IMR-90 (cell line): ENCODE measurements around the gene PDE4B. TPM values are rescaled to one million over a fixed set of nuclear protein-coding genes. Genes with fewer than 3 reads are reported as not detected.

Experiments
- ATAC-seq: fragments of 200-7000 bp; cut with Tn5 transposase; 2 replicates; pipeline ENCODE4 v1.9.1; 2020; ENCODE audit warnings: low read depth, mild to moderate bottlenecking, moderate library complexity
- BruUV-seq: library from RNA; stranded (reverse); fragments of 400-500 nt; replicated peaks from 2 replicates; lab custom pipeline; 2021; lab: Mats Ljungman, UMichigan
- CTCF ChIA-PET: fragments of 300-600 bp; formaldehyde crosslinking; extraction: SDS; loops from one replicate; lab custom pipeline; 2021; ENCODE audit warnings: antibody characterized with exemption; lab: Yijun Ruan, JAX
- POLR2A ChIA-PET: fragments of 300-600 bp; sonication (Branson Sonifier 250); formaldehyde crosslinking; loops from one replicate; lab custom pipeline; 2022; ENCODE audit warnings: antibody characterized with exemption; ENCODE audit not compliant: unreplicated experiment; lab: Charles Lee
- DNase-seq: peaks from one replicate; pipeline ENCODE4 v3.0.0; 2013
- H2AFZ ChIP-seq: replicated peaks from 2 replicates; pipeline ENCODE3; 2013; ENCODE audit warnings: low read length, mild to moderate bottlenecking; ENCODE audit not compliant: poor library complexity
- H2AK5ac ChIP-seq: 2 replicates; pipeline ENCODE4 v1.6.1; 2013; ENCODE audit warnings: low read depth, low read length, inconsistent platforms
- H2AK9ac ChIP-seq: replicated peaks from 2 replicates; pipeline ENCODE3; 2013; ENCODE audit warnings: mild to moderate bottlenecking, low read depth, low read length, moderate library complexity; ENCODE audit not compliant: poor library complexity
- H2BK120ac ChIP-seq: 2 replicates; pipeline ENCODE4 v1.6.1; 2013; ENCODE audit warnings: low read depth, low read length, inconsistent platforms
- H2BK15ac ChIP-seq: 3 replicates; pipeline ENCODE4 v1.6.1; 2013; ENCODE audit warnings: low read depth, low read length, inconsistent platforms
- H2BK20ac ChIP-seq: 2 replicates; pipeline ENCODE4 v1.6.1; 2013; ENCODE audit warnings: low read depth, mild to moderate bottlenecking, inconsistent platforms, low read length, moderate library complexity
- H2BK5ac ChIP-seq: 2 replicates; pipeline ENCODE4 v1.6.1; 2013; ENCODE audit warnings: mild to moderate bottlenecking, low read depth, low read length, inconsistent platforms; ENCODE audit not compliant: poor library complexity, severe bottlenecking
- H3K14ac ChIP-seq: replicated peaks from 2 replicates; pipeline ENCODE4 v1.6.1; 2013; ENCODE audit warnings: low read depth, low read length, inconsistent platforms
- H3K18ac ChIP-seq: 2 replicates; pipeline ENCODE4 v1.6.1; 2013; ENCODE audit warnings: low read depth, low read length, control low read depth
- H3K23ac ChIP-seq: 2 replicates; pipeline ENCODE4 v1.6.1; 2013; ENCODE audit warnings: low read depth, low read length, inconsistent platforms
- H3K27ac ChIP-seq: 2 replicates; pipeline ENCODE4 v1.5.1; 2013; ENCODE audit warnings: mild to moderate bottlenecking, control low read depth, low read length; ENCODE audit not compliant: insufficient read depth
- H3K27me3 ChIP-seq: 2 replicates; pipeline ENCODE4 v1.6.1; 2013; ENCODE audit warnings: low read length; ENCODE audit not compliant: control insufficient read depth, insufficient read depth
- H3K36me3 ChIP-seq: 2 replicates; pipeline ENCODE4 v1.6.1; 2013; ENCODE audit warnings: low read length, mixed read lengths; ENCODE audit not compliant: control insufficient read depth, insufficient read depth
- H3K4ac ChIP-seq: 2 replicates; pipeline ENCODE4 v1.6.1; 2013; ENCODE audit warnings: low read depth, low read length, inconsistent platforms
- H3K4me1 ChIP-seq: 2 replicates; pipeline ENCODE4 v1.6.1; 2013; ENCODE audit warnings: low read length, mixed read lengths; ENCODE audit not compliant: control insufficient read depth, insufficient read depth
- H3K4me2 ChIP-seq: 2 replicates; pipeline ENCODE4 v1.6.1; 2013; ENCODE audit warnings: low read depth, mild to moderate bottlenecking, control low read depth, low read length, moderate library complexity
- H3K4me3 ChIP-seq: 2 replicates; pipeline ENCODE4 v1.5.1; 2013; ENCODE audit warnings: low read depth, mild to moderate bottlenecking, control low read depth, low read length, moderate library complexity; ENCODE audit not compliant: insufficient read depth
- H3K56ac ChIP-seq: 2 replicates; pipeline ENCODE4 v1.6.1; 2013; ENCODE audit warnings: low read length, inconsistent platforms; ENCODE audit not compliant: insufficient read depth; ENCODE audit errors: extremely low read depth
- H3K79me1 ChIP-seq, 2 experiments: 2 replicates each; pipeline ENCODE4 v1.6.1; 2013; ENCODE audit warnings: low read length in 2 of 2, inconsistent platforms in 1 of 2, low read depth in 1 of 2
- H3K9ac ChIP-seq: 2 replicates; pipeline ENCODE4 v1.6.1; 2013; ENCODE audit warnings: low read depth, low read length, control low read depth
- H3K9me1 ChIP-seq: 2 replicates; pipeline ENCODE4 v1.6.1; 2013; ENCODE audit warnings: low read length, inconsistent platforms; ENCODE audit not compliant: insufficient read depth
- H3K9me3 ChIP-seq: 2 replicates; pipeline ENCODE4 v1.6.1; 2013; ENCODE audit warnings: low read length; ENCODE audit not compliant: control insufficient read depth, insufficient read depth
- H4K20me1 ChIP-seq: 2 replicates; pipeline ENCODE4 v1.6.1; 2013; ENCODE audit warnings: low read length, inconsistent platforms; ENCODE audit not compliant: insufficient read depth
- H4K5ac ChIP-seq: 2 replicates; pipeline ENCODE4 v1.6.1; 2013; ENCODE audit warnings: mild to moderate bottlenecking, low read depth, low read length, control low read depth
- H4K8ac ChIP-seq, 2 experiments: 2 replicates each; pipeline ENCODE4 v1.6.1; 2013; ENCODE audit warnings: low read depth in 2 of 2, low read length in 2 of 2, control low read depth in 1 of 2, inconsistent platforms in 1 of 2
- H4K91ac ChIP-seq: 2 replicates; pipeline ENCODE4 v1.6.1; 2013; ENCODE audit warnings: low read depth, low read length, inconsistent platforms; ENCODE audit not compliant: insufficient read depth
- CEBPB ChIP-seq: IDR thresholded peaks from 2 replicates; pipeline ENCODE4 v1.6.1; 2012; ENCODE audit warnings: low read depth, low read length, improper control_type of control experiment
- CTCF ChIP-seq: conservative IDR thresholded peaks from 2 replicates; pipeline ENCODE4 v1.5.1; 2012; ENCODE audit warnings: mild to moderate bottlenecking, low read depth, low read length, improper control_type of control experiment
- FOS ChIP-seq: fragments of 150-350 bp; IDR thresholded peaks from 2 replicates; pipeline ENCODE4 v1.6.1; 2016; ENCODE audit warnings: low read depth, low read length
- MAZ ChIP-seq: IDR thresholded peaks from 2 replicates; pipeline ENCODE4 v1.6.1; 2012; ENCODE audit warnings: low read depth, mild to moderate bottlenecking, low read length, improper control_type of control experiment, moderate library complexity, borderline replicate concordance
- MXI1 ChIP-seq: IDR thresholded peaks from 2 replicates; pipeline ENCODE4 v1.6.1; 2012; ENCODE audit warnings: low read depth, mild to moderate bottlenecking, low read length, moderate library complexity, borderline replicate concordance
- POLR2A ChIP-seq: IDR thresholded peaks from 2 replicates; pipeline ENCODE4 v1.6.1; 2012; ENCODE audit warnings: mild to moderate bottlenecking, low read depth, low read length
- SMC3 ChIP-seq: fragments of 150-350 bp; IDR thresholded peaks from 2 replicates; pipeline ENCODE4 v1.6.1; 2016; ENCODE audit warnings: low read depth, mild to moderate bottlenecking, antibody characterized with exemption, low read length, moderate library complexity
- USF2 ChIP-seq: fragments of 150-350 bp; IDR thresholded peaks from 2 replicates; pipeline ENCODE4 v1.6.1; 2017; ENCODE audit warnings: mild to moderate bottlenecking, antibody characterized with exemption, low read length, low read depth
- WGBS, 2 experiments: methylation state at CpG; one replicate each; pipeline versions ENCODE4 v1.1.5 to v1.1.7; 2013; ENCODE audit warnings: missing lambda C conversion rate in 2 of 2; ENCODE audit not compliant: insufficient read length in 1 of 2; ENCODE audit errors: extremely low coverage in 2 of 2; 5-methylcytosine and 5-hydroxymethylcytosine counted together
- dilution Hi-C: fragments of 300-500 bp; cut with HindIII; formaldehyde crosslinking; loops from one replicate; pipeline ENCODE4 v1.14.3; 2018; ENCODE audit warnings: low sequenced_read_pairs; ENCODE audit not compliant: unreplicated experiment
- in situ Hi-C: fragments of 300-500 bp; cut with MboI; formaldehyde crosslinking; loops from 3 replicates; pipeline ENCODE4 v1.14.3; 2019; ENCODE audit warnings: low sequenced_read_pairs, inconsistent platforms, mixed read lengths
- intact Hi-C: fragments of 100-400 bp; cut with micrococcal nuclease; formaldehyde crosslinking; loops from 2 replicates; pipeline ENCODE4 v1.10.0; 2022
- polyA plus RNA-seq, 3 experiments: library from polyadenylated mRNA; depleted of rRNA; stranded (reverse); fragments of >200 nt; gene quantifications; 2 replicates each; pipeline ENCODE4 v1.2.3, GENCODE V29; 2012; ENCODE audit warnings: low replicate concordance in 1 of 3
- total RNA-seq: library from RNA; depleted of rRNA; stranded (reverse); fragments of >200 nt; gene quantifications from 2 replicates; pipeline ENCODE4 v1.2.3, GENCODE V29; 2012

The PDE4B gene
- total and polyA plus RNA-seq, 2 of the 4 experiments (the other 2 are of a cell fraction), result 5.8 to 21.3 TPM

DNA sequence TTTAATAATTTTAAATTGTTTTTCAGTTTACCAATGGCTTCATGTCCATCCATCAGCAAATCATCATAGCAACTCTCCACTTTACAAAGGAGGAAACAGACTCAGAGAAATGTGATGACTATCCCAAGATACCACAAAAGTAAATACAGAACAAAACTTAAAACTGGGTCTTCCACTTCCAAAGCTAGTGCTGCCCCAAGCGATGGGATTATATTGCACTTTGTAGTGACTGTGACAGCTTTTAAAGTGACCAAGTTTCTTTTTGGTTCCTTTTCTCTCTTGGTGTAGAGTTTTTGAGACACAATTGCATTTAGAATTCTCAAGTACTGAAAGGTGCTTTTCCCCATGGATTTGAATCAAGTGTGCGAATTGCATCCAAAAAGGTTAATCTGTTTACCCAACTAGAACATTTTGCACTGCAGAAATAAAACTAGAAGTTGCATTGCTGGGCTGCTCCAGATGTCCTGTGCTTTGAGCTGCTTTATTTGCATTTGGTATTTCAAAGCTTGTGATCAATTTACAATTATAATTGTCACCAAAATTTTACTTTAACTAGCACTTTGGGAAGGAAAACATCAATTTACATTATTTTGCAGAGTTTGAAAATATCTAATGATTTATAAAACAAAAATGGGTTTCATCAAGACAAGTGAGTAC lies 320.2 kb downstream of the PDE4B start:
- no peak overlapping the region for H2BK15ac ChIP-seq
- no peak overlapping the region for H3K27ac ChIP-seq
- H4K91ac ChIP-seq, result no peak overlapping the region
- H3K9ac ChIP-seq, result no peak overlapping the region
- in situ Hi-C loops, result no loop called here
- H4K8ac ChIP-seq, result no peak overlapping the region
- no peak overlapping the region for H3K56ac ChIP-seq
- H3K14ac ChIP-seq, result no peak overlapping the region
- DNase-seq (no peak), ATAC-seq (no peak)
- H2AK5ac ChIP-seq, result no peak overlapping the region
- H3K4me3 ChIP-seq, result no peak overlapping the region
- no peaks in the 10 kb centered on the region for H3K36me3 ChIP-seq
- H3K4me1 ChIP-seq, result no peaks in the 10 kb centered on the region
- BruUV-seq, result no TSS peak
- dilution Hi-C loops, result no loop called here
- H3K4ac ChIP-seq, result no peak overlapping the region
- H3K18ac ChIP-seq, result no peak overlapping the region
- POLR2A ChIA-PET, result no interaction called here
- H3K9me3 ChIP-seq, result no peaks in the 10 kb centered on the region
- H2AFZ ChIP-seq, result no peak overlapping the region
- no peak overlapping the region for H4K5ac ChIP-seq
- H2AK9ac ChIP-seq, result no peak overlapping the region
- H2BK5ac ChIP-seq, result no peak overlapping the region
- H3K23ac ChIP-seq, result no peak overlapping the region
- TF ChIP-seq POLR2A (no peak), USF2 (no peak), CEBPB (no peak), CTCF (no peak), SMC3 (no peak), FOS (no peak), MXI1 (no peak), MAZ (no peak)
- H4K20me1 ChIP-seq, result no peaks in the 10 kb centered on the region
- no peak overlapping the region for H3K4me2 ChIP-seq
- H3K9me1 ChIP-seq, result no peaks in the 10 kb centered on the region
- intact Hi-C loops, result no loop called here
- no CpG with 5 or more reads among the region's 2 CpGs for WGBS, 2 experiments
- no peaks in the 10 kb centered on the region for H3K79me1 ChIP-seq
- H2BK120ac ChIP-seq, result no peak overlapping the region
- no peak overlapping the region for H2BK20ac ChIP-seq
- CTCF ChIA-PET, result interaction anchor here (0.9 kb wide), 1 partner anchor 16 kb away, joined by 3 read pairs; no protein-coding TSS in a partner anchor
- H3K27me3 ChIP-seq, result no peaks in the 10 kb centered on the region
